SK-MEL-5 (cell line): Measurements from ENCODE around the gene CHMP4A. TPM values are rescaled to one million over a fixed set of nuclear protein-coding genes. Genes with fewer than 3 reads are reported as not detected.

Experiments
- DNase-seq: peaks from one replicate; pipeline ENCODE4 v3.0.0-alpha.2; 2016; ENCODE audit warnings: low read depth, low spot score
- in situ Hi-C: cut with HindIII; loops from 2 replicates; pipeline ENCODE4 v1.10.0; 2016; ENCODE audit warnings: low sequenced_read_pairs, high pct_unique_total_duplicates, low pct_unique_long_range_greater_than_20kb
- total RNA-seq: library from RNA; depleted of rRNA; stranded (reverse); fragments of >200 nt; shearing (Covaris generic); gene quantifications from 2 replicates; pipeline ENCODE4 v1.2.3, GENCODE V29; 2014

CHMP4A gene
- total RNA-seq, 1 experiment from 2014 or later = 42.2 TPM

DNA sequence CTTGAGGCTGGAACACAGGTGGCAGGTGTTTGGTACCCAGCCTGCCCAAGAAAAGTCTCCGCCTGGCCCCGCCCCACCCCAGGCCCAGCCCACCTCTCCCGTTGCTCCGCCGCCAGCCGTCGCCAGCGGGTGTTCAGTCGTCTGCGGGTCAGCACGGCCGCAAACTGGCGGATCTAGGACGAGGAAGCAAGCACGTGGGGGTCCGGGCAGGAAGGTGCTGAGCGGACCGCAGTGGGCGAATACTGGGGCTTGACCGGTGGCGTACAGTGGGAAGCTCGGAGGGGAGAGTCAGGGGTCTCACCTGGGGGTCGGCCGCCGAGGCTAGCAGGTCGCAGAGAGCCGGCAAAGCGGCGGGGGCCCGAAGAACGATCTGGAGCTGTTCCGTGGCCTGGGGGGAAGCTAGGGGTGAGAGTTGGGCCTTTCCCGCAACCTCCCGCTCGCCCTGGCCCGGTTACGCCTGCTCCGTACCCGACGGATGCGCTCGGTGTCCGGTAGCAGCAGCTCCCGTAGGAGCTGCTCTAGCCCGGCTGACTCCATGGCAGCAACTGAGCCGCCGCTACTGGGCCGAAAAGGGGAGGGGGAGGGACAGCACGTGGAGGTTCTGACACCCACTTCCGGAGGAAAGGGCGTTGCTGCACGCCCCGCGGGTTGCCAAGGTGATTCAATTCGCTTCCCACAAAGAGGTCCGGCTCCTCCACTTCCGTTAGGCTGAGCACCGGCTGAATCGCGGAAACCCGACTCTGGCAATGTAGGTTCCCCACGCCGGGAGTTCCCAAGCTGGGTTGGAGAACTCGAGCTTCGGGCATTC lies 24.8 kb downstream of the CHMP4A start, which contains the start of gene IPO4:
IPO4 (minus strand) TSS at position 566 of the 808 bp plus-strand sequence; CDS start at position 537, 29 bp downstream.
- in situ Hi-C loops = no loop called here

DNA sequence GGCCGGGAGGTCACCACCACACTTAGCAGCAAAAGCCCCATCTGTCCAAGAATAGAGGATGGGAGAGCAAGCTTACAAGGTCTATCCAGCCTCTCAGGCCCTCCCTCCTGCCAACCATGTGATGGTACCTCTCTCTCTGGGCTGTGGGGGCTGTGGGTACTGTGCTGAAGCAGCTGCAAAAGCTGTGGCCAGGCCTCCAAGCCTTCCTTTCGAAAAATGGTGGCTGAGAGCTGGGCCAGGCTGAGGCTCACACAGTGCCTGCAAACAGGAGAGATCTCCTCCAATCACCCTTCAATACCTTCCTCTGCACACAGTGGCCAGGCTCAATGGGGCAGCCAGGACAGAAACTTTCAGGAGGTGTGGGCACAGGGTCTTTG lies 25.8 kb downstream of the CHMP4A start:
- no peak for DNase-seq
- in situ Hi-C loops = no loop called here

More for the DNA sequence above, 24.8 kb downstream of the CHMP4A start, which contains the start of gene IPO4:
- peak; percentile 96 for DNase-seq

DNA sequence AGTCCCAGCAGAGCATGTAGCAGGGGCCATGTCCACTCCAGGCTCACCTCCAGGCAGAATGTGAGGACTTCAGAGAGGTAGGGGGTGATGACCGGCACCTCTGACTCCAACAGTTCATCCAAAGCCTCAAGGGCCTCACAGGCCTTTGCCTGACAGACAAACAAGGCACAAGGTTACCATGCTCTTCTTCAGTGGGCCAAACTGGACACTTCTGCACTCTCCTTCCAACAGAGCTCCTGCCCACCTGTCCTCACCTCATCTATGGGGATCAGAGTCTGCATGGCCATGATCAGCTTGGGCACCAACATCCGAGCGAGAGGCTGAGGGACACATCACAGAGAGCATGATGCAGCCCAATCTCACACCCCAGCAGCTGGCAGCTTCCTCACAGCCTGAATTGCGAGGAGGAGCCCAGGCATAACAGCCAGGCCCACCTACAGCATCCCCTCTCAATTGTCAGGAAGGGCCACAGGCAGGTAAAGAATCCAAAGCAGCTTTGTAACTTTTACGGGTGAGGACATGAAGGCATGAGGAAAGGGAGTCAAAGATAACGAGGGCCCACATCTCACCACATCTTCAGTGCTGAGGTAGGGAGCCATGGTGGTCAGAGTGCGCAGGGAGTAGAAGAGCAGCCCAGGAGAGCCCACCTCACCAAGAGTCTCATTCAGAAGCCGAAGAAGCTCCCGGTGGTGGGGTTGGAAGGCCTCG lies 26.3 kb downstream of the CHMP4A start:
- no peak for DNase-seq
- in situ Hi-C loops = no loop called here

DNA sequence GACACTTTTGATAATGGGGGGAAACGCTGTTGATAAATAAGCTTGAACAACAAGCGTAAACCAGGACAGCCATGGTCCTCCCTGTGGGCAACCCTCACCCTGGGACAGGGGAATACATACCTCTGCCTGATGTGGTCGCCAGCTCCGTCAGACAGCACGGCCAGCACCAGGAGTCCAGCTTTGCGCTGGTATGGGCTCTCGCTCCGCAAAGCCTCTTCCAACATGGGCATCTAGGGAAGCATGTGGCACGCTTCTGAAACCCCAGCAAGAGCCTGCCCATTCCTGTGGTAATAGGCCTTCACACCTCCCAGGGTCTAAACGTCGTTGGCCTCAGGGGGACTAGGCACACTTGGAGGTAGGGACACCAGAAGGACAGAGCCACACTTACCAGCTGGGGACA lies 27.5 kb downstream of the CHMP4A start:
- in situ Hi-C loops = no loop called here
- no peak for DNase-seq

DNA sequence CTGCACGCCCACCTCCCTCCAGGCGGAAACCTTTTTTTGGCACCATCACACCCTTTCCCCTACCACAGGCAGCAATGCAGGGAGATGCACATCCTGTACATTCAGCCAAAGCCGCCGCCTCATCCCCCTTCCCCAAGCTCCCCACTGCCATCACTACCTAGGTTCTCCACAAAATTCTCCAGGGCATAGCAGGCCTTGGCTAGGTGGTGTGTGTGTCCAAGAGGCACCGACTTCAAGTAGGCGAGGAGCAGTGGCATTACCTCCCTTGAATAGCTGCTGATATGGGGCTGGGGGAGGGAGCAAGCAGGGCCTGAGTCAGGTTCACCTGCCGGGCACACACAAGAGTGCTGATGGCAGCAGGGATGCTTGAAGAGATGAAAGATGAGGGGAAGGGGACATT lies 28.3 kb downstream of the CHMP4A start:
- no peak for DNase-seq
- in situ Hi-C loops = no loop called here

DNA sequence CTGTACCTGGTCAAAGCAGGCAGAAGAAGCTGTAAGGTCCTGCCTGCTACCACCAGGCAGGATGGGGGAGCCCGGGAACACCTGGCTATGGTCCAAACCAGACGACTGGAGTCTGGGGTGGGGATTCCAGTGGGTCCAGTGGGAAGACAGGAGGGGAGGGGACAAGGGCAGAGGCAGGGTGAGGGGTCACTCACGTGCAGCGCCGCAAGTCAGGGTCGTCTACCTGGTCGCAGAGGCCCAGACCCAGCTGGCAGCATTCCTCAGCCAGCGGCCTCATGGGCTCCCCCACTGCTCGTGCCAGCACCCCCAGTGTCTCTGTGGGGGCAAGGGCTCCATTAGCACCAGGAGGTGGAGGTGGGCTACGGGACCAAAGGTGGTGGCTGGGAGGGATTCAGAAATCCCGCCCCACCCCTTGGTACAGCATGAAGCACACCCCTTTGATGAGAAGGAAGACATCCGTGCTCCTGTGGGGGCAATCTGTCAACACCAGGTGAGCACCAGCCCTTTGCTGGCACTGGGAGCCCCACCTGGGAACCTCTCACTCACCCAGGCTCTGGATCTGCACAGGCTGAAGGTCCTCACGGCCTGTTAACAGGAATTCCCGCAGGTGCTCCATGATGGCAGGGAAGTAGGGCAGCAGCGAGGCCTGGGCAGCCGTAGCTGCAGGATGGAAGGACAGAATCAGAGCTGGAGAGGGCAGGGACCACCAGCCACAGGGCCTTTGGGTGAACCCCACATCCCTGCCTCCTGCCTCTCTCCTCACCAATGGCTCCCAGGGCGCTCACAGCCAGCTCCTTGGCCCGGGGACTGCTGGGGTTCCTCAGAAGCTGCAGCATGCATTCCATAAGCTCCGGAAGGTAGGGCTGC lies 29.0 kb downstream of the CHMP4A start:
- in situ Hi-C loops = no loop called here
- no peak for DNase-seq

DNA sequence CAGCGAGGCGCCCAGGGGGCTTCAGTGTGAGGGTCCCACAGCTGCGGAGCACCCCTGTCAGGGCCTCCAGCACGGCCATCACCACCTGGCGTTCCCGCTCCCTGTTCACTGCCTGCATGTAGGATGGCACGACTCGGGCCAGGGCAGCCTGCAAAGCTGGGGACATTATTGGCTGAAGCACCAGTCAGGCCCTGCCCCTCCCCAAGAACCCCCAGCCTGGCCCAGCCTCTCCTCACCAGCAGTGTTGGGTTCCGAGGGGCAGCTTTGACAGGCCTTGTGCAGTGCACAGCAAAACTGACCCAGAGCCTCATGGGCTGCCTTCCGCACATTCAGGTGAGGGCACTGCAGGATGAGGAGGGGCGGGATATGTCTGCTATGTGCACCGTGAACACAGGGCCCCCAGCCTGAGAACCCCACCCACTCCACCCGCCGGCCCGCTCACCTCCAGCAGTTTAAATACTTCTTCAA lies 30.2 kb downstream of the CHMP4A start:
- in situ Hi-C loops = no loop called here
- DNase-seq = no peak

DNA sequence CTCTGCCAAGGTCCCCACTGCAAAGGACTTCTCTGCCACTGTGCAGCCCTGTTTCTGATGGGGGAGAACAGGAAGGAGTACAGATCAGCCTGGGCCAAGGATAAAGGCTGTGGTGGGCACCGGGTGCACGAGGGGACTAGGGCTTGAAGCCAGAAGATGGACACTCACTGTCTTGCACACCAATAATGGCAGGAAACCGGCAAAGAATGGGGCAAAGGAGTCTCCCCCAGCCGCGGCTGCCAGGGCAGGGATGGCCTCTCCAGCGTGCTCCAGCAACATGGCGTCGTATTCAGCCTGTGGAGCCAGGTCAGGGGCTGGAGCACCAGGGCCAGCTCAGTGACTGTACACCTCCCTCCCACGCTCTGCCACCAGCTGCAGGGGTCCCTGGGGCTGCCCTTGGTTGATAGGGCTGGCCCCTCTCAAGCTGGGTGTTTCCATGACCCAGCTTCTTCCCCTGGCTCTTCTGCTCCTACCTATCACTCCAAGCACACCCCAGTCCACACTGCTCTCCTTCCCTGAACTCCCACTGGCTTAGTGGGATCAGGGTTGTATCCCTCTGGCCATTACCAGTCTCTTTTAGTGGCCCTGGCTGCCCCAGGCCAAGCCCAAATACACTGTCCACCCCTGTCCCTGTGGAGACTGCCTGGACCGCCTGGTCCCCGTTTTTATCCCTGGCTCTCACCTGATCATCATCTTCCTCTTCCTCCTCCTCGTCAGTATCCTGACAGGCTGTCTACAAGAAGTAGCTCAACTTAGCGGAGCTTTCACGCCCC lies 31.0 kb downstream of the CHMP4A start:
- no peak for DNase-seq
- in situ Hi-C loops = no loop called here

DNA sequence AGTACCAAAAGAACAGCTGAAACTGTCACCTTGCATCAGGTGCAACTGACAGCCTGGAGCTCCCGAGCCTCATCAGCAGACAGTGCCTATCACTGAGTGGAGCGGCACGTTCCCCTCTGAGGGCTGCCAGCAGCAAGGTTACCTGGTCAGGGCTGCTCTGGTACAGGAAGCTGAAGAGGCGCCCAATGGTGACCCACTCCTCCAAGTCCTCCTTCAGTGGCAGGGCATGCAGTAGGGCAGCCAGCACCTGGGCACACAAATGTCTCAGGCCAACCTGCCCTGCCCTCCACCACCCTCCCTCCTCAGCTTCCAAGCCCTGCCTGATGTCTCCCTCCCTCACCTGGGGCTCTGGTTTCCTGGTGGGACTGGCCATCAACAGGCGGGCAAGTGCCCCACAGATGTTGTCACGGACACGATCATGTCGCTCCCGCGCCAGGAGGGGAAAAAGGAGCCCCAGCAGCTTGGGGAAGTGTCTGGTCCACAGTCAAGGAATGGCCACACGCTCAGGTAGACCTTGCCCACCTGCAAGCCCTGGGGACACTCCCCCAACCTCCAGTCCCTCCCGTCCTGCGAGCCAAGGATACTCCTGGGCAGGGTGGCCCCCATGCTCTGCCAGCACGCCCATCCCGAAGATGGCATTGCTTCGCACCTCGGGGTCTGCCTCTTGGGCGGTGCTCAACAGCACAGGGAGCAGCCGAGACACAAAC lies 31.8 kb downstream of the CHMP4A start:
- in situ Hi-C loops = no loop called here
- no peak for DNase-seq

DNA sequence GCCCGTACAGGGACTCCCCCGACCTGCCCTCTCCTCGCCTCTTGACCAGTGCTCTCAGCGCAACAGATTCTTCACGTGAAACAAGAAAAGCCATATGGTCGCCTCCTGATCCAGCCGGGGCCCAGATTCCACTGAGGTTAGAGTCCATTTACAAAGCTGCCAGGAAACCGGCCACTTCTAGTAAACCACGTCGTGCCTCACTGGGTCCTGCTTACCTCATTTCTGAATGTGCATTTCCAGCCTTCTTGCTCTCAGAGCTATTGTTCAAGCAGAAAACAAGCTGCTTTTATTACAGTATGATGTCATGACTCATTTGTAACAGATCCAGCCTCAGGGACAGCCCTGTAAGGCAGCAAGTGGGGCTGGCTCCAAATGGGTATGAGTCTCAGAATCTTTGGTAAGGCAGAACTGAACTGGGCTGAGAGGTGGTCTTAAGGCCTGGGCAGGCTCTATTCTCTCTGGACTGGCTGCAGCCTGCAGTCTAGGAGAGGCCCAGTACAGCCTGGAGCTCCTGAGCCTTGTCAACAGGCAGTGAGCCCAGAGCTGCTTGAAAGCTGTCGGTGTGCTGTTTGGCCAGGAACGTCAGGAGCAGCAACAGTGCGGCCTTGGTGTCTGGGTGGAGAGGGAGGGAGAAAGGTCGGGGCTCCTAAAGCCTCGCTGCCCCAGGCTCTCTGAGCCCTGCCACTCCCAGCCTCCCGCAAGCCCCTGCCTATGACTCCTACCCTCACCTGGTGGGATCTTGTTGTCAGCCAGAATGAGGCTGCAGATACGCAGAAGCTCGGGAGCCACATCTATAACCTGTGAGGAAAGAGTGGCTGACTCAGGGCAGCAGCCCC lies 33.1 kb downstream of the CHMP4A start:
- in situ Hi-C loops = no loop called here
- peak; percentile 20 for DNase-seq

DNA sequence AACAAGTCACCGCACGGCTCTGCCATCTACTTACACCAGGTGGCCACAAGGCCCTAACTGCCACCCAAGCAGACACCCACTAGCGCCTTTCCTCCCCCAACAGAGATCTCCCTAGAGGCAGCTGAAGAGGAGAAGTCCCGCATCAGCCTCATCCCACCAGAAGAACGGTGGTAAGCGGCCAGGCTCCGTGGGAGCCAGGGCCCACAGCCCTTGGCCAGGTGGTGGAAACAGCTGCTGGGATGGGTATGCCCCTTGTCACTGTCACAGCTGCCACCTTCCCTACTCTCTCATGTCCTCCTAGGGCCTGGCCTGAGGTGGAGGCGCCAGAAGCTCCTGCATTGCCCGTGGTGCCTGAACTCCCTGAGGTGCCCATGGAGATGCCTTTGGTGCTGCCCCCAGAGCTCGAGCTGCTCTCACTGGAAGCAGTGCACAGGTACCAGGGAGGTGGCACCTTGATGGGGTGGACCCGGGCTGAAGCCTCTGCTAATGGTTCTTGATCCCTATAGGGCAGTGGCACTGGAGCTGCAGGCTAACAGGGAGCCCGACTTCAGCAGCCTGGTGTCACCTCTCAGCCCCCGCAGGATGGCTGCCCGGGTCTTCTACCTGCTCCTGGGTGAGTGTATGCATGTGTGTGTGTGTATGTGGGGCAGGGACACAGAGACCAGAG lies 33.9 kb downstream of the CHMP4A start:
- in situ Hi-C loops = no loop called here
- DNase-seq = no peak

DNA sequence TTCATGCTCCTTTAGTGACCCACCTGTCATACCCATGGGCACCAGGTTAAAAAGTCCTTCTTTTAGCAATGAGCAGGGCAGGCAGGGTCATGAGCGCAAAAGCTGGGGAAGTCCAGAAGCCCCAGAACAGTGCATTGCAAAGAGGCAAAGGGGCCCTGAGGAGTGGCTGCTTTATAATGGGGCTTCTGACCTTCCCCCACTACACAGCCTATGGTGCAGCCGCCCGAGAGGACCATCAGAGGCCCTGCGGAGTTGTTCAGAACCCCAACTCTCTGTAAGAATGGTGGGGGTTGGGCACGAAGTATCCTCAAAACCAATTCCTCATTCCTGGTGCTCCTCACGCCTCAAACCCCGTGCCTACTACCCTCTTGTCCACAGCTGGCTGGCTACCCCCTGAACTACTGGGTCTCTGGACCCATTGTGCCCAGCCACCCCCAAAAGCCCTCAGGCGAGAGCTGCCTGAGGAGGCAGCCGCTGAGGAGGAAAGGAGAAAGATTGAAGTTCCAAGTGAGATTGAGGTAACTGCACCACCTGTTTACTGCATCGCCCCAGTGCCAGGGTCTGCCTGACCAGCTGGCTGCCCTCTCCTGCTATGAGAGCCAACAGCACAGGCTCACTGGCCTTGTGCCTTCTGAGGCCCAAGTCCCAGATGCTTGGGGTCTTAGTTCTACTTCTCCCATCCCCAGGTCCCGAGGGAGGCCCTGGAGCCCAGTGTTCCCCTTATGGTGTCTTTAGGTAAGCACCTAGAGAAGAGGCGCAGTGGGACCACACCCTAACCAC lies 34.7 kb downstream of the CHMP4A start:
- in situ Hi-C loops = no loop called here
- no peak for DNase-seq

DNA sequence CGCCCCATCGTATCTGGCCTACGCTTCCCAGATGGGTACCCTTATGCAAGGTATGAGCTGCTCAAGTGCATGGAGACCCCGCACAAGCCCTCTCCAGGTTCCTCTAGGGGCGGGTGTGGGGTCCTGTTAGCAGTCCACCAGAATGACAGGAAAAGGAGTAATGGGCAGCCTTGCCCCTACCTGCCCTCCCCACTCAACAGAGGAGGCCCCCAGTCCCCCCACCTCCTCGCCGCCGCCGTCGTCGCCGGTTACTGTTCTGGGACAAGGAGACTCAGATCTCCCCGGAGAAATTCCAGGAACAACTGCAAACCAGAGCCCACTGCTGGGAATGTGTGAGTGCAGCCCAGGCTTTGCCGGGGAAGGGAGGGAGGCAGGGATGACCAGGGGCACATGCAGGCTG lies 35.4 kb downstream of the CHMP4A start:
- in situ Hi-C loops = no loop called here
- DNase-seq = no peak

DNA sequence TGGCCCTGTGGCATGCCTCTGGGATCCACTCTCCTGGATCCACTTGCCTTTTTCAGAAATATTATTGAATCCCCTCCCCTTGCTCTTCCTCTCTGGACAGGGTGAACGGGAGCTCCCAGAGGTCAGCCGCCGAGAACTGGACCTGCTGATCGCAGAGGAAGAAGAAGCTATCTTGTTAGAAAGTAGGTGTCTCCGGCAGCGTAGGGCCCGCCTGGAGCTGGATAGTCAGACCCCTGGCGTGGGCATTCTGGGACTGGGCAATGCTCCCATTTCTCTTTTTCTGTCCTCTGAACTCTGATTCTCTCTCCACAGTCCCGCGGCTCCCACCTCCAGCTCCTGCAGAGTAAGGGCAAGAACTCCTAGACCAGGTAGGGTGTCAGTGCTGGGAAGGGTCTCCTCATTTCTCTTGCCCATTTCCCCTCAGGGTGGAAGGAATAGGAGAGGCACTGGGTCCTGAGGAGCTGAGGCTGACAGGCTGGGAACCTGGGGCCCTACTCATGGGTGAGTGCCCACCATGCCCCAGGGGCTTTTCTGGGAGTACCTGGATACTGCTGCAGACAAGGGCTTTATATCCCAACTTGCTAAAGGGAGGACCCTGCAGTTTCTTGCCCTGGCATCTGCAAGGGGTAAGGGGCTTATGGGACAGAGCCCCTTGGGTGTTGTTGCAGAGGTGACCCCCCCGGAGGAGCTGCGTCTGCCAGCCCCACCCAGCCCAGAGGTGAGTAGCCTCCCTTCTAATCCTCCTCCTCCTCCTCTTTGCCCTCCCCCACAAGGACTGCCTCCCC lies 36.1 kb downstream of the CHMP4A start:
- no peak for DNase-seq
- in situ Hi-C loops = no loop called here
